Renal pelvis (tissue), 12 donors: ENCODE results near the gene TMEM201. TPM values are rescaled to one million over a fixed set of nuclear protein-coding genes. Genes with fewer than 3 reads are reported as not detected.
"Not testable (repeated sequence)": the region's sequence is repeated elsewhere in the genome, so short reads cannot be mapped to it uniquely, and the experiment has no call there.

Experiments used
- DNase-seq: peaks from one replicate; pipeline ENCODE4 v3.0.0-alpha.2; 2013
- long read RNA-seq, 16 experiments: transcript quantifications; one replicate each; lab custom pipeline, GENCODE V29; 2026
- polyA plus RNA-seq, 3 donors: library from polyadenylated mRNA; unstranded; fragments of 120-200 nt; gene quantifications; one replicate each; pipeline ENCODE4 v1.2.1, GENCODE V29; 2013; ENCODE audit not compliant: insufficient read length in 3 of 3

TMEM201 gene
- 10 to 100 TPM; 19.0 to 23.5 (median 20.4) TPM for polyA plus RNA-seq
- long read RNA-seq, donor 1, partial matches to known transcripts = 0 of 5 reads
- long read RNA-seq, donor 1, other reads (novel, unspliced or antisense) = 0 of 5 reads
- long read RNA-seq, donor 2, partial matches to known transcripts = 0 of 1 reads
- long read RNA-seq, donor 2, other reads (novel, unspliced or antisense) = 0 of 1 reads
- long read RNA-seq, donor 3 = 0 reads
- long read RNA-seq, donor 4, partial matches to known transcripts = 0 of 3 reads
- long read RNA-seq, donor 4, other reads (novel, unspliced or antisense) = 0 of 3 reads
- long read RNA-seq, donor 5, partial matches to known transcripts = 0 of 2 reads
- long read RNA-seq, donor 5, other reads (novel, unspliced or antisense) = 0 of 2 reads
- long read RNA-seq, donor 6, partial matches to known transcripts = 0 of 5 reads
- long read RNA-seq, donor 6, other reads (novel, unspliced or antisense) = 0 of 5 reads
- long read RNA-seq, donor 7, partial matches to known transcripts = 0 of 3 reads
- long read RNA-seq, donor 7, other reads (novel, unspliced or antisense) = 0 of 3 reads
- long read RNA-seq, donor 8, partial matches to known transcripts = 0 of 2 reads
- long read RNA-seq, donor 8, other reads (novel, unspliced or antisense) = 0 of 2 reads
- long read RNA-seq, donor 9, partial matches to known transcripts = 0 of 2 reads
- long read RNA-seq, donor 9, other reads (novel, unspliced or antisense) = 0 of 2 reads
- long read RNA-seq, donor 10, partial matches to known transcripts = 0 of 1 reads
- long read RNA-seq, donor 10, other reads (novel, unspliced or antisense) = 0 of 1 reads
- long read RNA-seq, donor 11, partial matches to known transcripts = 0 of 3 reads
- long read RNA-seq, donor 11, other reads (novel, unspliced or antisense) = 0 of 3 reads
- long read RNA-seq, donor 12, partial matches to known transcripts = 0 of 3 reads
- long read RNA-seq, donor 12, other reads (novel, unspliced or antisense) = 0 of 3 reads
- long read RNA-seq, donor 13, partial matches to known transcripts = 0 of 2 reads
- long read RNA-seq, donor 13, other reads (novel, unspliced or antisense) = 0 of 2 reads
- long read RNA-seq, donor 14 = 0 reads
- long read RNA-seq, donor 15, partial matches to known transcripts = 0 of 6 reads
- long read RNA-seq, donor 15, other reads (novel, unspliced or antisense) = 0 of 6 reads
- long read RNA-seq, donor 16 = 0 reads

- DNase-seq = peak; percentile 94
Observed at GRCh38 chr1:9588551-9589143, at the start of gene TMEM201. Gene TMEM201 (plus strand): TSS chr1:9588911. CDS start chr1:9588931, 20 bp downstream.

GRCh38 chr1:9539165-9539828 lies 49.4 kb upstream of the TMEM201 start, which contains the start of gene SLC25A33:
Gene SLC25A33 (plus strand): TSS chr1:9539465. CDS start chr1:9539692, 227 bp downstream.
- DNase-seq = peak; percentile 98

GRCh38 chr1:9539829-9540550 lies 48.7 kb upstream of the TMEM201 start:
- DNase-seq = peak; percentile 29

- DNase-seq = peak; percentile 72
Observed at GRCh38 chr1:9542430-9542829, 46.3 kb upstream of the TMEM201 start.

GRCh38 chr1:9544926-9545325 lies 43.8 kb upstream of the TMEM201 start:
- no peak for DNase-seq

- DNase-seq = no peak
Observed at GRCh38 chr1:9549955-9550546, 38.7 kb upstream of the TMEM201 start.

GRCh38 chr1:9551984-9552383 lies 36.7 kb upstream of the TMEM201 start:
- DNase-seq = no peak

- no peak for DNase-seq
Observed at GRCh38 chr1:9553736-9554144, 35.0 kb upstream of the TMEM201 start.

- DNase-seq = no peak
Observed at GRCh38 chr1:9555942-9556341, 32.8 kb upstream of the TMEM201 start.

- DNase-seq = no peak
Observed at GRCh38 chr1:9557624-9558023, 31.1 kb upstream of the TMEM201 start.

- DNase-seq = no peak
Observed at GRCh38 chr1:9558271-9558945, 30.3 kb upstream of the TMEM201 start.

GRCh38 chr1:9558946-9559545 lies 29.7 kb upstream of the TMEM201 start:
- no peak for DNase-seq

GRCh38 chr1:9559673-9560072 lies 29.0 kb upstream of the TMEM201 start:
- no peak for DNase-seq

GRCh38 chr1:9560090-9560489 lies 28.6 kb upstream of the TMEM201 start:
- not testable (repeated sequence) for DNase-seq

- peak; percentile 64 for DNase-seq
Observed at GRCh38 chr1:9561429-9561828, 27.3 kb upstream of the TMEM201 start.

- DNase-seq = no peak
Observed at GRCh38 chr1:9569267-9569666, 19.4 kb upstream of the TMEM201 start.

- not testable (repeated sequence) for DNase-seq
Observed at GRCh38 chr1:9570886-9571529, 17.7 kb upstream of the TMEM201 start.

GRCh38 chr1:9573723-9574122 lies 15.0 kb upstream of the TMEM201 start:
- DNase-seq = no peak
